H1 (cell line): Measurements from ENCODE around the gene CRYBG3. TPM values are rescaled to one million over a fixed set of nuclear protein-coding genes. Genes with fewer than 3 reads are reported as not detected.

Experiments used
- EP300 ChIP-seq, 2 experiments: IDR thresholded peaks; 1 replicate in 1 of 2; 2 replicates in 1 of 2; pipeline ENCODE4 v1.6.1; 2011 to 2012; ENCODE audit warnings: low read depth in 2 of 2, low read length in 2 of 2, mild to moderate bottlenecking in 2 of 2, borderline replicate concordance in 1 of 2, inconsistent platforms in 1 of 2, moderate library complexity in 1 of 2
- KDM4A ChIP-seq: IDR thresholded peaks from one replicate; pipeline ENCODE4 v1.7.1; 2012; ENCODE audit warnings: low read depth, mild to moderate bottlenecking, moderate library complexity, low read length, inconsistent platforms; ENCODE audit not compliant: severe bottlenecking
- SUZ12 ChIP-seq: fragments of 200-600 bp; sonication (generic); IDR thresholded peaks from 2 replicates; pipeline ENCODE4 v1.6.1; 2012; ENCODE audit warnings: mild to moderate bottlenecking, inconsistent platforms, low read length, moderate library complexity, mixed read lengths
- polyA plus RNA-seq, 7 experiments: library from polyadenylated mRNA; depleted of rRNA in 3 of 7; stranded (reverse) in 5 of 7; unstranded in 2 of 7; fragments of >200 nt in 5 of 7; fragments of 200-250 nt in 2 of 7; gene quantifications; 1 replicate in 5 of 7; 2 replicates in 1 of 7; 4 replicates in 1 of 7; pipeline versions ENCODE4 v1.2.1 to v1.2.3, GENCODE V29; 2011 to 2013; ENCODE audit warnings: missing spikeins in 2 of 7, mixed read lengths in 2 of 7
- total RNA-seq: library from RNA; stranded (reverse); fragmentation: NEBNext Ultra II Directional; extraction: Animal tissue kit (Norgen Biotek cat#: 25700); gene quantifications from 2 replicates; pipeline ENCODE4 v1.2.1, GENCODE V29; 2021
- TF ChIP-seq, protein P1 (sequence below): fragments of 300-600 bp; sonication (generic); IDR thresholded peaks from 2 replicates; pipeline ENCODE4 v1.7.1; 2012; ENCODE audit warnings: low read length, moderate library complexity, mild to moderate bottlenecking, inconsistent platforms; ENCODE audit not compliant: insufficient replicate concordance
- TF ChIP-seq, protein P2 (sequence below): IDR thresholded peaks from 2 replicates; pipeline ENCODE4 v1.6.1; 2011; ENCODE audit warnings: low read length, improper control_type of control experiment
- TF ChIP-seq, protein P3 (sequence below): IDR thresholded peaks from 2 replicates; pipeline ENCODE4 v1.6.1; 2011; ENCODE audit warnings: low read depth, mild to moderate bottlenecking, low read length; ENCODE audit not compliant: insufficient read depth

Gene CRYBG3
- total and polyA plus RNA-seq, 2 of the 8 experiments (the other 6 are each of a cell fraction or from before 2014, with no cell fraction given), result 2.1 to 8.0 TPM

DNA sequence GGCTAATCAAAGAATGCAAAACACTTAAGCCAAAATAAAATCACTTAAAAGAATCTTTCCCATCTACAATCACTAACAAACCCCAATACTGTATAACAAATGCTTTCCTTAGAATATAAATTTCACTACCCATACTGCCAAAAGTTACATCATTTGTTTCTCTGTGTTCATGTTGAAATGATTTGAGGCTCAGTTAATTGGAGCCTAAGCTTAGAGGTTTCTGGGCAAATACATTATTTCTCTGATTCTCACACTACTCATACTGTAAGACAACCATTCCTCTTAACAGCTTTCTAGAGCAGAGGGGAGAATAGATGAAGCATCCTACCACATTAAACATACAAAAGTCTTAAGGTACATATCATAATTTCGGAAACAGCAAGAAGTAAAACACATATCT lies 148.3 kb downstream of the CRYBG3 start (continued):
- TF ChIP-seq, protein P1, sequence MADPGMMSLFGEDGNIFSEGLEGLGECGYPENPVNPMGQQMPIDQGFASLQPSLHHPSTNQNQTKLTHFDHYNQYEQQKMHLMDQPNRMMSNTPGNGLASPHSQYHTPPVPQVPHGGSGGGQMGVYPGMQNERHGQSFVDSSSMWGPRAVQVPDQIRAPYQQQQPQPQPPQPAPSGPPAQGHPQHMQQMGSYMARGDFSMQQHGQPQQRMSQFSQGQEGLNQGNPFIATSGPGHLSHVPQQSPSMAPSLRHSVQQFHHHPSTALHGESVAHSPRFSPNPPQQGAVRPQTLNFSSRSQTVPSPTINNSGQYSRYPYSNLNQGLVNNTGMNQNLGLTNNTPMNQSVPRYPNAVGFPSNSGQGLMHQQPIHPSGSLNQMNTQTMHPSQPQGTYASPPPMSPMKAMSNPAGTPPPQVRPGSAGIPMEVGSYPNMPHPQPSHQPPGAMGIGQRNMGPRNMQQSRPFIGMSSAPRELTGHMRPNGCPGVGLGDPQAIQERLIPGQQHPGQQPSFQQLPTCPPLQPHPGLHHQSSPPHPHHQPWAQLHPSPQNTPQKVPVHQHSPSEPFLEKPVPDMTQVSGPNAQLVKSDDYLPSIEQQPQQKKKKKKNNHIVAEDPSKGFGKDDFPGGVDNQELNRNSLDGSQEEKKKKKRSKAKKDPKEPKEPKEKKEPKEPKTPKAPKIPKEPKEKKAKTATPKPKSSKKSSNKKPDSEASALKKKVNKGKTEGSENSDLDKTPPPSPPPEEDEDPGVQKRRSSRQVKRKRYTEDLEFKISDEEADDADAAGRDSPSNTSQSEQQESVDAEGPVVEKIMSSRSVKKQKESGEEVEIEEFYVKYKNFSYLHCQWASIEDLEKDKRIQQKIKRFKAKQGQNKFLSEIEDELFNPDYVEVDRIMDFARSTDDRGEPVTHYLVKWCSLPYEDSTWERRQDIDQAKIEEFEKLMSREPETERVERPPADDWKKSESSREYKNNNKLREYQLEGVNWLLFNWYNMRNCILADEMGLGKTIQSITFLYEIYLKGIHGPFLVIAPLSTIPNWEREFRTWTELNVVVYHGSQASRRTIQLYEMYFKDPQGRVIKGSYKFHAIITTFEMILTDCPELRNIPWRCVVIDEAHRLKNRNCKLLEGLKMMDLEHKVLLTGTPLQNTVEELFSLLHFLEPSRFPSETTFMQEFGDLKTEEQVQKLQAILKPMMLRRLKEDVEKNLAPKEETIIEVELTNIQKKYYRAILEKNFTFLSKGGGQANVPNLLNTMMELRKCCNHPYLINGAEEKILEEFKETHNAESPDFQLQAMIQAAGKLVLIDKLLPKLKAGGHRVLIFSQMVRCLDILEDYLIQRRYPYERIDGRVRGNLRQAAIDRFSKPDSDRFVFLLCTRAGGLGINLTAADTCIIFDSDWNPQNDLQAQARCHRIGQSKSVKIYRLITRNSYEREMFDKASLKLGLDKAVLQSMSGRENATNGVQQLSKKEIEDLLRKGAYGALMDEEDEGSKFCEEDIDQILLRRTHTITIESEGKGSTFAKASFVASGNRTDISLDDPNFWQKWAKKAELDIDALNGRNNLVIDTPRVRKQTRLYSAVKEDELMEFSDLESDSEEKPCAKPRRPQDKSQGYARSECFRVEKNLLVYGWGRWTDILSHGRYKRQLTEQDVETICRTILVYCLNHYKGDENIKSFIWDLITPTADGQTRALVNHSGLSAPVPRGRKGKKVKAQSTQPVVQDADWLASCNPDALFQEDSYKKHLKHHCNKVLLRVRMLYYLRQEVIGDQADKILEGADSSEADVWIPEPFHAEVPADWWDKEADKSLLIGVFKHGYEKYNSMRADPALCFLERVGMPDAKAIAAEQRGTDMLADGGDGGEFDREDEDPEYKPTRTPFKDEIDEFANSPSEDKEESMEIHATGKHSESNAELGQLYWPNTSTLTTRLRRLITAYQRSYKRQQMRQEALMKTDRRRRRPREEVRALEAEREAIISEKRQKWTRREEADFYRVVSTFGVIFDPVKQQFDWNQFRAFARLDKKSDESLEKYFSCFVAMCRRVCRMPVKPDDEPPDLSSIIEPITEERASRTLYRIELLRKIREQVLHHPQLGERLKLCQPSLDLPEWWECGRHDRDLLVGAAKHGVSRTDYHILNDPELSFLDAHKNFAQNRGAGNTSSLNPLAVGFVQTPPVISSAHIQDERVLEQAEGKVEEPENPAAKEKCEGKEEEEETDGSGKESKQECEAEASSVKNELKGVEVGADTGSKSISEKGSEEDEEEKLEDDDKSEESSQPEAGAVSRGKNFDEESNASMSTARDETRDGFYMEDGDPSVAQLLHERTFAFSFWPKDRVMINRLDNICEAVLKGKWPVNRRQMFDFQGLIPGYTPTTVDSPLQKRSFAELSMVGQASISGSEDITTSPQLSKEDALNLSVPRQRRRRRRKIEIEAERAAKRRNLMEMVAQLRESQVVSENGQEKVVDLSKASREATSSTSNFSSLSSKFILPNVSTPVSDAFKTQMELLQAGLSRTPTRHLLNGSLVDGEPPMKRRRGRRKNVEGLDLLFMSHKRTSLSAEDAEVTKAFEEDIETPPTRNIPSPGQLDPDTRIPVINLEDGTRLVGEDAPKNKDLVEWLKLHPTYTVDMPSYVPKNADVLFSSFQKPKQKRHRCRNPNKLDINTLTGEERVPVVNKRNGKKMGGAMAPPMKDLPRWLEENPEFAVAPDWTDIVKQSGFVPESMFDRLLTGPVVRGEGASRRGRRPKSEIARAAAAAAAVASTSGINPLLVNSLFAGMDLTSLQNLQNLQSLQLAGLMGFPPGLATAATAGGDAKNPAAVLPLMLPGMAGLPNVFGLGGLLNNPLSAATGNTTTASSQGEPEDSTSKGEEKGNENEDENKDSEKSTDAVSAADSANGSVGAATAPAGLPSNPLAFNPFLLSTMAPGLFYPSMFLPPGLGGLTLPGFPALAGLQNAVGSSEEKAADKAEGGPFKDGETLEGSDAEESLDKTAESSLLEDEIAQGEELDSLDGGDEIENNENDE, result no peak
- TF ChIP-seq, protein P2, sequence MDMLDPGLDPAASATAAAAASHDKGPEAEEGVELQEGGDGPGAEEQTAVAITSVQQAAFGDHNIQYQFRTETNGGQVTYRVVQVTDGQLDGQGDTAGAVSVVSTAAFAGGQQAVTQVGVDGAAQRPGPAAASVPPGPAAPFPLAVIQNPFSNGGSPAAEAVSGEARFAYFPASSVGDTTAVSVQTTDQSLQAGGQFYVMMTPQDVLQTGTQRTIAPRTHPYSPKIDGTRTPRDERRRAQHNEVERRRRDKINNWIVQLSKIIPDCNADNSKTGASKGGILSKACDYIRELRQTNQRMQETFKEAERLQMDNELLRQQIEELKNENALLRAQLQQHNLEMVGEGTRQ, result no peak
- TF ChIP-seq SUZ12 (no peak), EP300 (IDR thresholded peaks at IDR 0.05; ENCODE audit: borderline replicate concordance in 1 of 2, low read depth in 2 of 2, low read length in 2 of 2) (no peak), KDM4A (no peak)
- TF ChIP-seq, protein P3, sequence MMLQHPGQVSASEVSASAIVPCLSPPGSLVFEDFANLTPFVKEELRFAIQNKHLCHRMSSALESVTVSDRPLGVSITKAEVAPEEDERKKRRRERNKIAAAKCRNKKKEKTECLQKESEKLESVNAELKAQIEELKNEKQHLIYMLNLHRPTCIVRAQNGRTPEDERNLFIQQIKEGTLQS, result no peak
